ENCODE data around the gene OCEL1. TPM values are rescaled to one million over a fixed set of nuclear protein-coding genes. Genes with fewer than 3 reads are reported as not detected.

The OCEL1 gene
- total RNA-seq, 4 donors from 2014 or later = 9.7 to 33.5 (median 21.8) TPM

DNA sequence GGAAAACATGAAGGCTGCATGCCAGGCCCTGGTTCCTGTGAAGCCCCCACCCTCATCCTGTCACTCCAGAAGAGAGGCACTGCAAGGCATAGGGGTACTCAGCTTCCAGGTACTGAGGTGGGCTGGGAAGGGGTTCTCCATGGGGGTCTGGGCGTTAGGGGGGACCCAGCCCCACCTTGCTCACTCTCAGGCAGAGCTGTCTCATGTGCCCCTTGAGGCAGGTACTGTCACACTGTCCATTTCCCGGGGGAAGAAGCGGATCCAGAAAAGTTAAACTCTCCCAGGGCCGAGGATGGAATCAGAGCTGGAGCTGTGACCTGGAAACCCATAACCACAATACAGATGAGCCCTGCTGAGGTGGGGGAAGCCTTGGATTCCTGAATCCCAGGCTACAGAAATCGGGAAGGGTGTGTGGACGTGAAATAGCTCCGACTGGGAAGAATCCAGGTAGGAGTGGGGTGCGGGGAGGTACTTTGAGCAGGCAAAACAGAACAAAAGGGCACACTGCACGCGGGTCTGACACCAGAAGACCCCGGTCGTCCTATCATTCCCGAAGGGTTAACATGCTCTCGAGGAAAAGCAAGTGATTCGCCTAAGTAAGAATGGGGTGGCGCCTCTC is 11.4 kb upstream of the OCEL1 start:
- Histone ChIP-seq H3K9me3 (no peaks in the 10 kb centered on the region), H3K27ac (peak overlapping the region; percentile 73 to 92 (median 89)), H3K36me3 (peaks cover 12 to 25% of the 10 kb centered on the region in 2 donors), H3K4me1 (peaks cover 8 to 12% of the 10 kb centered on the region in 2 donors), H3K27me3 (no peaks in the 10 kb centered on the region), H3K4me3 (replicated peaks in 1 of 3) (peak overlapping the region in 2 of 3 donors; percentile 37 to 61)
- no peak for TF ChIP-seq POLR2A (IDR thresholded peaks at IDR 0.05)
- TF ChIP-seq, protein P1, sequence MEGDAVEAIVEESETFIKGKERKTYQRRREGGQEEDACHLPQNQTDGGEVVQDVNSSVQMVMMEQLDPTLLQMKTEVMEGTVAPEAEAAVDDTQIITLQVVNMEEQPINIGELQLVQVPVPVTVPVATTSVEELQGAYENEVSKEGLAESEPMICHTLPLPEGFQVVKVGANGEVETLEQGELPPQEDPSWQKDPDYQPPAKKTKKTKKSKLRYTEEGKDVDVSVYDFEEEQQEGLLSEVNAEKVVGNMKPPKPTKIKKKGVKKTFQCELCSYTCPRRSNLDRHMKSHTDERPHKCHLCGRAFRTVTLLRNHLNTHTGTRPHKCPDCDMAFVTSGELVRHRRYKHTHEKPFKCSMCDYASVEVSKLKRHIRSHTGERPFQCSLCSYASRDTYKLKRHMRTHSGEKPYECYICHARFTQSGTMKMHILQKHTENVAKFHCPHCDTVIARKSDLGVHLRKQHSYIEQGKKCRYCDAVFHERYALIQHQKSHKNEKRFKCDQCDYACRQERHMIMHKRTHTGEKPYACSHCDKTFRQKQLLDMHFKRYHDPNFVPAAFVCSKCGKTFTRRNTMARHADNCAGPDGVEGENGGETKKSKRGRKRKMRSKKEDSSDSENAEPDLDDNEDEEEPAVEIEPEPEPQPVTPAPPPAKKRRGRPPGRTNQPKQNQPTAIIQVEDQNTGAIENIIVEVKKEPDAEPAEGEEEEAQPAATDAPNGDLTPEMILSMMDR (IDR thresholded peaks at IDR 0.05) = no peak
- WGBS, 2 donors = 21 to 28% methylated on average over 15 to 16 of the region's 16 CpGs
- intact Hi-C loops (cut with DNase I) = loop anchor here (10.0 kb wide), 2 partner anchors 50 to 140 kb away; partner anchors contain the start of genes BABAM1, HAUS8, MYO9B and USHBP1
- DNase-seq = no peak

DNA sequence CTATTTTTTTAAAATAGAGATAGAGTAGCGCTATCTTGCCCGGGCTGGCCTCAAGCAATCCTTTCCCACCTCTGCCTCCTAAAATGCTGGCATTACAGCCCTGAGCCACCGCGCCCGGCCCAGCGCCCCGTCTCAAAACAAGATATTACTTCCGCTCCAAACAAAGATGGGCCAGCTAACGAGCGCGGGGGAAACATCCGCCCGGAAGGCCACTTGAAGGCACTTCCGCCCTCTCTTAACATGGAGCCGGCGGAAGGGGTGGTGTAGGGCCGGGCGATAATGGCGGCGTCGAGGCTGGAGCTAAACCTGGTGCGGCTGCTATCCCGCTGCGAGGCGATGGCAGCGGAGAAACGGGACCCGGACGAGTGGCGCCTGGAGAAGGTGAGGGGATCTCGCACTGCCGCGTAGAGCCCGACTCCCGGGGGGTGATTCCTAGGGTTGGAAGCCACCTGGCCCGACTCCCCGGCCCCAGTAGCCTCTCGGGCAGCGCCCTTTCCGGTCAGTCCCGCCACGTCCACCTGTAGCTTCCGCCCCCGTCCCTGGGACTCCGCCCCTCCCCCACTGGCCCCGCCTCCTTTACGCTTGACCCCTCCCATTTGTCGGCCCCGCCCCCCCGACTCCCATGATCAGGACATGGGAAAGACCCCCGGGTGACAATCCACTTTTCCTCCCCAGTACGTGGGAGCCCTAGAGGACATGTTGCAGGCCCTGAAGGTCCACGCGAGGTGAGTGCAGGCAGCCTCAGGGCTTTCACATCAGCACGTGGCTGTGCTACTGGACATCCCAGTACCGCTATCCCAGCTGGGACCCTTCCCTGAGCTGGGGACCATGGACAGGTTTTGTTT is 10.7 kb upstream of the OCEL1 start, which contains the start of gene USE1:
Gene USE1, plus strand, starts transcription at position 231 of the 845 bp plus-strand sequence. Its CDS starts 49 bp downstream, at position 280.
- Histone ChIP-seq H3K27me3 (no peaks in the 10 kb centered on the region), H3K27ac (peak within 1 kb of the TSS; percentile 73 to 92 (median 89)), H3K36me3 (peaks cover 12 to 25% of the 10 kb centered on the region in 2 donors), H3K4me1 (peaks cover 8 to 12% of the 10 kb centered on the region in 2 donors), H3K4me3 (replicated peaks in 1 of 3) (peak within 1 kb of the TSS; percentile 37 to 61 (median 39)), H3K9me3 (no peaks in the 10 kb centered on the region)
- WGBS, 2 donors = 0 to 4% methylated on average over 24 to 42 of the region's 56 CpGs
- intact Hi-C loops (cut with DNase I) = loop anchor here (10.0 kb wide), 2 partner anchors 49 to 141 kb away; partner anchors contain the start of genes BABAM1, HAUS8, MYO9B and USHBP1
- peak; percentile 93 for DNase-seq
- TF ChIP-seq, protein P1 (IDR thresholded peaks at IDR 0.05) = no peak
- TF ChIP-seq POLR2A (IDR thresholded peaks at IDR 0.05) = peak in 1 of 2 donors; percentile 65

DNA sequence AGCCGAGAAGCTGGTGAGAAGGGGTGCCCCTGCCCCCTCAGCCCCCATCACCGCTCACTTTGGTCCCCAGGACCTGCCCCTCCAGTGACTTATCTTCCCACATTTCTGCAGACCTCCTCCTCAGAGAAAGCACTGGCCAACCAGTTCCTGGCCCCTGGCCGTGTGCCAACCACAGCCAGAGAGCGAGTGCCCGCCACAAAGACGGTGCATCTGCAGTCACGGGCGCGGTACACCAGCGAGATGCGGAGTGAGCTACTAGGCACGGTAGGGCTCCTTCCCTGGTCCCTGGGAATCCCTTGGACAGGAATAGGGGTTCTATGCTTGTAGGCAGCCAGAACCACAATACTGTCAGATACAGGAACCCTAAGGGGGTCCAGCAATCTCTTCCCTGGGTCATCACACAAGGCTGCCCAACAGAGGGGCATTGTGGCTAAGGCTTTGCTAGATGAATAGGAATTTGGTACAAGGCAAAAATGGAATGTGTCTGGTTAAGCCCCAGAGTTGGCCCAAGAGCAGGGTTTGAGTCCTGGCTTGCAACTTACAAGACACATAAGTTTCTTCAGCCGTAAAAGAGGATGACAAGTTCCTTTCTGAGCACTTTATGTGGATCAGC is 9.9 kb upstream of the OCEL1 start:
- peaks cover 8 to 12% of the 10 kb centered on the region in 2 donors for H3K4me1 ChIP-seq
- H3K27ac ChIP-seq = peak overlapping the region in 1 of 3 donors; percentile 92
- WGBS, 2 donors = 88 to 91% methylated on average over 13 of the region's 13 CpGs
- peaks cover 12 to 25% of the 10 kb centered on the region in 2 donors for H3K36me3 ChIP-seq
- DNase-seq = no peak
- intact Hi-C loops (cut with DNase I) = loop anchor here (10.0 kb wide), 2 partner anchors 49 to 141 kb away; partner anchors contain the start of genes BABAM1, HAUS8, MYO9B and USHBP1
- no peak for TF ChIP-seq POLR2A (IDR thresholded peaks at IDR 0.05)
- TF ChIP-seq, protein P1 (IDR thresholded peaks at IDR 0.05) = no peak
- H3K27me3 ChIP-seq = no peaks in the 10 kb centered on the region
- H3K4me3 ChIP-seq (replicated peaks in 1 of 3) = peak overlapping the region in 1 of 3 donors; percentile 37
- no peaks in the 10 kb centered on the region for H3K9me3 ChIP-seq

DNA sequence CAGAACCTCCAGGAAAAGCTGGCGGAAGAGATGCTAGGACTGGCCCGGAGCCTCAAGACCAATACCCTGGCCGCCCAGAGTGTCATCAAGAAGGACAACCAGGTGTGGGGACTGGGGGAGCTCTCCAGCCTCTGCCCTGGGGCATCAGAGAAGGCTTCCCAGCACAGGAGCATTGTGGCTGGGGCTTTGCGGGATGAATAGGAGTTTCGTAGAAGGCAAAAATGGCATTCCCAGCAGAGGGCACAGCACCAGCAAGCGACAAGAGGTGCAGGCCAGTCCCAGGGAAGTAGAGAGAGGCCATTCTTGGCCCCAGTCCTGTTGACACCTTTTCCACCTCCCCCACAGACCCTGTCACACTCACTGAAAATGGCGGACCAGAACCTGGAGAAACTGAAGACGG is 6.7 kb upstream of the OCEL1 start:
- 96 to 98% methylated on average over 8 of the region's 8 CpGs for WGBS, 2 donors
- no peak for TF ChIP-seq POLR2A (IDR thresholded peaks at IDR 0.05)
- TF ChIP-seq, protein P1 (IDR thresholded peaks at IDR 0.05) = no peak
- intact Hi-C loops (cut with DNase I) = loop anchor here (10.0 kb wide), 2 partner anchors 46 to 144 kb away; partner anchors contain the start of genes BABAM1, HAUS8, MYO9B and USHBP1
- Histone ChIP-seq H3K4me3 (replicated peaks in 1 of 3) (no peak overlapping the region), H3K36me3 (peaks cover 5 to 14% of the 10 kb centered on the region in 2 donors), H3K4me1 (peaks cover 8 to 12% of the 10 kb centered on the region in 2 donors), H3K27ac (no peak overlapping the region), H3K9me3 (no peaks in the 10 kb centered on the region), H3K27me3 (no peaks in the 10 kb centered on the region)
- DNase-seq = no peak
